GM21423 (cell line): ENCODE data around the gene MAGEB5.
"Not testable (repeated sequence)": the region's sequence is repeated elsewhere in the genome, so short reads cannot be mapped to it uniquely, and the experiment has no call there.

Source experiments
- ATAC-seq: cut with Tn5 transposase; IDR thresholded peaks from one replicate; pipeline ENCODE4 v1.9.1; 2021; ENCODE audit warnings: mild to moderate bottlenecking, moderate library complexity; ENCODE audit not compliant: unreplicated experiment

MAGEB5 gene, protein sequence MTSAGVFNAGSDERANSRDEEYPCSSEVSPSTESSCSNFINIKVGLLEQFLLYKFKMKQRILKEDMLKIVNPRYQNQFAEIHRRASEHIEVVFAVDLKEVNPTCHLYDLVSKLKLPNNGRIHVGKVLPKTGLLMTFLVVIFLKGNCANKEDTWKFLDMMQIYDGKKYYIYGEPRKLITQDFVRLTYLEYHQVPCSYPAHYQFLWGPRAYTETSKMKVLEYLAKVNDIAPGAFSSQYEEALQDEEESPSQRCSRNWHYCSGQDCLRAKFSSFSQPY

DNA sequence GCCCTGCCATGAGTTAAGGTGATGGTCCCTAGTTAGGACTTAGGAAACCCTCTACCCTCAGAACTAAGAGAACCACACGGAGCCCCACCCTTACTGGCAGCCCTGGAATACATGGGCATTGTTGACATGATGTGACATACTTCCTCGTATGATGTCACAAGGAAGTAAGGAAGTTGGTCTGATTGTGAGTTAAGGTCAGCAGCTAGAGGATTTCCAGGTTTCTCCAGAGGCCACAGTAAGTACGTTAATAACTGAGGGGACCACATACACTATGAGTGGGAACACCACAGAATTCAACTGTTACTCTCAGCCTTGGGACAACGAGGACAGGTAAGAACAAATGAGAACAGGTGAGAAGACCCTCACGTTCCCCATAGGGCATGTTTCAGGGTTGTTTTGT lies at the start of gene MAGEB5:
Gene MAGEB5 (plus strand): TSS at position 301 of the 400 bp plus-strand sequence. CDS start 1,133 bp downstream, outside the sequence.
- no peak for ATAC-seq

DNA sequence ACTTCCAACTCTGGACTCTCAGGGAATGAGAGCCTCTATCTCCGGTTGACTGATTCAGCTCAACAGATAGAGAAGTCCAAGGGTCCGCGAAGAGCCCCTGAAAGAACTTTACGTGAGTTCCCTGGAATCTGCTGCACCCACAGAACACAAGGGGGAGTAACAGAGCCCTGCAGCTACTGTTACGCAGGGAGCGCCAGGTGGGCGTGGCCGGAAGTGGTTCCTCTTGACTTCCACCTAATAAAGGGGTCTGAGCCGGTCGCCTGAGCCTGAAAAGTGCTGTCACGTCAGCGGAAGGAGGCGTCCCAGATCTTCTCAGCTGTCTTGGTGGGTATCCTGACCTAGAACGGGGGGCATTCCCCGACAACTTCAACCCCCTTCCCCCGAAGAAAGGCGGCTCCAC lies 23.8 kb upstream of the MAGEB5 start, which contains the start of gene MAGEB6:
Gene MAGEB6 (plus strand): TSS at position 237 of the 400 bp plus-strand sequence. CDS start 1,407 bp downstream, outside the sequence.
- no peak for ATAC-seq

DNA sequence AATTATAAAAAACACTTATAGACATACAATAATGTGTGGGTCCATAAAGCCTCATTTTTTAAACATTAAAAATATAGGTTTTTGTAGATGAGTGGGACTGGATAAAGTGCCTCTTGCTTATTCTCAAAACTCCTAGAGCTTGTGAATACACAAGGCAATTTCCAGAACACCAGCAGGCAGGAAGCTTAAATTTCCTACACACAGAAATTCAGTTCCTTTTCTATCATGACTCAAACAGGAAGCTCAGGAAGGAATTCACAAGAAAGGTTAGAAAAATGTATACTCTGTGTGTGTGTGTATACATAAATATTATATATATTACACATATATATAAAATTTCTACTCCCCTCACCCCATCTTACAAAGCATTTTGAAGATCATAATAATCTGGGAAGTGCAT lies 12.4 kb upstream of the MAGEB5 start:
- ATAC-seq: no peak

DNA sequence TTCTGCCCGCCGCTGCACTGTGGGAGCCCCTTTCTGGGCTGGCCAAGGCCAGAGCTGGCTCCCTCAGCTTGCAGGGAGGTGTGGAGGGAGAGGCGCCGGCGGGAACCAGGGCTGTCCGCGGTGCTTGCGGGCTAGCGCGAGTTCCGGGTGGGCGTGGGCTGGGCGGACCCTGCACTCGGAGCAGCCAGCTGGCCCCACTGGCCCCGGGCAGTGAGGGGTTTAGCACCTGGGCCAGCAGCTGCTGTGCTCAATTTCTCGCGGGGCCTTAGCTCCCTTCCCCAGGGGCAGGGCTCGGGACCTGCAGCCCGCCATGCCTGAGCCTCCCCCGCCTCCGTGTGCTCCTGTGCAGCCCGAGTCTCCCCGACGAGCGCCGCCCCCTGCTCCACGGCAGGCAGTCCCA lies 11.3 kb upstream of the MAGEB5 start:
- ATAC-seq: not testable (repeated sequence)

DNA sequence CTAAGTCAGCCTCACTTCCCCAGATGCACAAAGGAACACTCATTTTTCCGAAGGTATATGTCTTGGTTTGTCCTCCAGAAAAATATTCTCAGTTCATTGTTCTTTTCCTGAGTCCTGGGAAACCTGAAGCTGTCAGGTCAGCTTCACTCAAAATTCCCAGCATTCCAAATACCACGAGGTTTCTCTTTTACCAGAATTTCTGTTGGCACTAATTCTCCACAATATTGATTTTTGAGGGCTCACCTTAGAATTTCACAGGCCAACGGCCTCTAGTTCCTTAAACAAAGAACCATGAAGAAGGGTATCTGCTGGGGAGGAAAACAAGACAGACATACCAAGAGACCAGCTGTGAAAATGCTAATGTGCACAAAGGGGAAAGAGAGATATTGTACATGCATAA lies 8.0 kb upstream of the MAGEB5 start:
- no peak for ATAC-seq

DNA sequence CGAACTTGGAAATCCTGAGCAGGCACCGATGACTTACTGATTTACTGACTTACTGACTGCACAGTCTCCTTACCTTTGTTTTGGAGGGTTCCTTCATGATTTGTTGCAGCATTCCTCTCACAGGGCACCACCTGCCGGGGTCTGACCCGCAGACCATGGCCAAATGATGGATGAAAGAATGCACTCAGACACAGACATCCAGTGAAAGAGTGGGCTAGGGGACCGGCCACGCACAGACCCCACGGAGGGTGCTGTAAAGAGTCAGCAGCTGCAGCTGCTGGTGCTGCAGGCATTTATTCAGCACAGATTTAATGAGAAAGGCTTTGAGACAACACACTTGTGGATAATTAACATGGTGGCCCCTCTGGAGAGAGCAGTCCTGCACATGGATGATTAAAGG lies 3.4 kb downstream of the MAGEB5 start:
- no peak for ATAC-seq

DNA sequence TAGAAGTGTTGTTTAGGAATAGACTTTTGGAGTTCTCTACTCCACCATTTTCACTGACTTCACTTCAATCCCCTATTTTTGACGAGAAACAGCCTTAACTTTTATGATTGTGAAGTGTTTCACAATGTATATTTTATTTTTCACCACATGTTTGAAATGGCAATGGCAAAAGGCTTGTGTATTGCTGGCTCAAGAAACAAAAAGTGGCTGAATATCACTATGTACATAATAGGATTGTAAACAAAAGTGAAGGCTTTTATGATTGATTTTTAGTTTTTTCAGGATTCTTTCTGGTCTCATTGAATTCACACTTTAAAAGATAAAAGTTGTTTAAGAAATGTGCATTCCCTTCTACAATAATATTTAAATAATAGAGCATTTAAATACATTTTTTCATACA lies 18.2 kb downstream of the MAGEB5 start:
- no peak for ATAC-seq

DNA sequence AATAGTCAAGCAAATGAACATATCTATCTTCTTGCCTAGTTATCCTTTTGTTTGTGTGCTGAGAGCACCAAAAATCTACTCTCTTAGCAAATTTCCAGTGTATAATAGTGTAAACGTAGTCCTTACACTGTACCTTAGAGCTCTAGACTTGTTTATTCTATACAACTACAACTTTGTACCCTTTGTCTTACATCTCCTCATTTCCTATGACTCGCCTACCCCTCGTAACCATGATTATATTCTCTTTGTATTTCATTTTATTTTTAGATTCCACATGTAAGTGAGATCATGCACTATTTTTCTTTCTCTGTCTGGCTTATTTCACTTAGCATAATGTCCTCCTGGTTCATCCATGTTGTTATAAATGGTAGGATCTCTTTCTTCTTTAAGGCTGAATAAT lies 37.6 kb downstream of the MAGEB5 start:
- ATAC-seq: no peak

DNA sequence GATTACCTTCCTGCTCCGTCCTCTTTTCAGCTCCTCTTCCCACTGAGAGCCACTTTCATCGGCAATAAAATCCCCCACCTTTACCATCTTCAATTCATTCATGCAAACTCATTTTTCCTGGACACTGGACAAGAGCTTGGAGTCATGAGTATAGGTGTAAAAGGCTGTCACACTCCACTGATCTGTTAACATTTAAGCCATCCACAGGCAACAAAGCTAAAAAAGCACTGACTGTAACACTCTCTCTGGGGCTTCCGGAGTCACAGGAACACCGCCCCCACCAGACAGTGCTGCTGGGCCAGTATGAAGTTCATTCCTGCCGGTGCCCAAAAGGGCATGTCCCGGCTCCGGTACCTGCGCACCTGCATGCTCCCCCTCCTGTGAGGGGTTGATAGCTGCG lies 38.5 kb downstream of the MAGEB5 start:
- no peak for ATAC-seq

DNA sequence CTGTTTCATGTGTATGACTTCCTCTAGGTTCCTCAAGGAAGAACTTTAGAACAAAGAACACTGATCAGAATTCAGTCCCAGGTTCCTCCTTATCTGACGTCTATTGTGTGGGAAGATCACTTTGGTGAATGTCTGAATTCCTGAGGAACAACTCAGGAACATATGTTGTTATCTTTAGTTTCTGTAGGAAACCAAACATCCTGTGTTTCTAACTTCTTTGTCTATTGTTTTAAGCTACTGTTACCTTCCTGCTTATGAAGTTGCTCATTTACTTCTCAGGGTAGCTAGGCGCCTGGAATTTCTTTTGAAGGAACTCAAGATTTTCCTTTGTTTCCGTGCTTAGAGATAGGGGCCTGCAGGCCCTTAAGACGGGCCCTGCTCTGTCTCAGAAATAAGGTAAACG lies 46.2 kb downstream of the MAGEB5 start:
- ATAC-seq: no peak
